ENCODE measurements around the gene HNRNPM.
"Not testable (repeated sequence)": the region's sequence is repeated elsewhere in the genome, so short reads cannot be mapped to it uniquely, and the experiment has no call there.

HNRNPM gene, protein sequence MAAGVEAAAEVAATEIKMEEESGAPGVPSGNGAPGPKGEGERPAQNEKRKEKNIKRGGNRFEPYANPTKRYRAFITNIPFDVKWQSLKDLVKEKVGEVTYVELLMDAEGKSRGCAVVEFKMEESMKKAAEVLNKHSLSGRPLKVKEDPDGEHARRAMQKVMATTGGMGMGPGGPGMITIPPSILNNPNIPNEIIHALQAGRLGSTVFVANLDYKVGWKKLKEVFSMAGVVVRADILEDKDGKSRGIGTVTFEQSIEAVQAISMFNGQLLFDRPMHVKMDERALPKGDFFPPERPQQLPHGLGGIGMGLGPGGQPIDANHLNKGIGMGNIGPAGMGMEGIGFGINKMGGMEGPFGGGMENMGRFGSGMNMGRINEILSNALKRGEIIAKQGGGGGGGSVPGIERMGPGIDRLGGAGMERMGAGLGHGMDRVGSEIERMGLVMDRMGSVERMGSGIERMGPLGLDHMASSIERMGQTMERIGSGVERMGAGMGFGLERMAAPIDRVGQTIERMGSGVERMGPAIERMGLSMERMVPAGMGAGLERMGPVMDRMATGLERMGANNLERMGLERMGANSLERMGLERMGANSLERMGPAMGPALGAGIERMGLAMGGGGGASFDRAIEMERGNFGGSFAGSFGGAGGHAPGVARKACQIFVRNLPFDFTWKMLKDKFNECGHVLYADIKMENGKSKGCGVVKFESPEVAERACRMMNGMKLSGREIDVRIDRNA

DNA sequence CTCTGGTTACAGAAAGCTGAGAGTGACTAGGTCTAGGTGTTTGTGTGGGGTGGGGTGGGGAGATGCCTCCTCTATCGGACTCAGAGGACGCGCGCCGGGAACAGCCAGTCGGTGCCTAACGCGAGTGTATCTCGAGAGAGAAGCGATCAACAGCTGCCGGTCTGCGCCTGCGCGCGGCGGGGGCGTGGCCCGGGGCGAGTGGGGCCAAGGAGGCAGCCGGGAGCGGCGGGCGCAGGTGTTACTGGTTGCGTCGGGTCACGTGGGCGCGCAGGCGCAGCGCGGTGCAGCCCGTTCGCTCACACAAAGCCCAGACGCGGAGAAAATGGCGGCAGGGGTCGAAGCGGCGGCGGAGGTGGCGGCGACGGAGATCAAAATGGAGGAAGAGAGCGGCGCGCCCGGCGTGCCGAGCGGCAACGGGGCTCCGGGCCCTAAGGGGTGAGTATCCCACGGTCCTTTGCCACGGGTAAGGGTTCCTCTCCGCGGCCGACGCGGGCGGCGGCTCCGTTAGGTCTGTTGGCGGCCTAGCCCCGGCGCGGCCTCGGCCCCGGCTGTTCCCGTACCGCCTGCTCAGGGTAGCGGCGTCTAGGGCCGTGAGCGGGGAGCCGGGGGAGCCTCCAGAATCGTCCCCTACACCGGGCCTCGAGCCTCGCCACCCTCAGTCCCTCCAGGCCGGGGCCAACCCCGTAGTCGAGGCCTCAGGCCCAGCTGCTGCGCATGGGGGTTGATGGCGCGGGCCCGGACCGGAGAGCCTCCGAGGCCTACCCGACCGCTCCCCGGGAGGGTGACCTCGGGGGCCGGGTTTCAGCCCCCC lies at the start of gene HNRNPM:
Gene HNRNPM (plus strand): TSS at position 299 of the 811 bp plus-strand sequence. CDS start 24 bp downstream, at position 323.
- peak; percentile 91 to 98 for DNase-seq

DNA sequence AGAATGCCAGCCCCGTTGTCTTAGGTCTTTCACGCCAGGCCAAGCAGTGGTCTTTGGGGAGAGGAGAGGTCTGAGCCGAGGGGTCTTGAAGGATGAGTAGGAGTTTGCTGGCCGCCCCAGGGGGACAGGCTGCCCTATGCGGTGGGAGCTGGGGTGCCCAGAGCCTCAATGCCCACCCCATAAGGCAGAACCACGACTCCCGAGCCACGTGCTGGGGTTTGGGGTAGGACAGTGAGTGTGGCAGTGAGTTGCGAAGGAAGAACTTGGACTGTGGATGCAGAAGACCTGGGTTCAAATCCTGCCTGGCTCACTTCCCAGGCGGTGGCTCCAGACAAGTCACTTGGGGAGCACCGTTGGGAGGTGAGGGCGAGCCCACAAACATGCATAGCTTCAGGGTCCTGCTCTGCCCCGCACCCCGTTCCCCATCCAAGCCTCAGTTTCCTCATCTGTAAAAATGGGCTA lies 49.1 kb upstream of the HNRNPM start:
- DNase-seq = no peak

DNA sequence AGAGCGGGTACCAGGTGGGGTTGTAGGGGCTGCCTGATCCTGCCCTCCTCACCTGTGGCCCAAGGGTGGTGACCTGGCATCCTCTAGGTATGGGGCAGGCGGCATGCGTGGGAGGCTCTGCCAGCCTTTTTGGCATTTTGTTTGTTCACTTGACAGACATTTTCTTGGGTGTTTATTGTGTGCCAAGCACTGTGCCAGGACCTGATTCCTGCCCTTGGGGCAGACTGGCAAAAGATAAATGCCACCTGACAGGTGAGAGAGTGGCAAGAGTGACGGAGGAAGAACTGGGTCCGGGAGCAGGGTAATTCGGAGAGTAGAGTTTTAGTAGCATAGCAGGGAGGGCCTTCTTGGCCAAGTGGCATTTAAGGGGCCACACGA lies 48.6 kb upstream of the HNRNPM start:
- no peak for DNase-seq

DNA sequence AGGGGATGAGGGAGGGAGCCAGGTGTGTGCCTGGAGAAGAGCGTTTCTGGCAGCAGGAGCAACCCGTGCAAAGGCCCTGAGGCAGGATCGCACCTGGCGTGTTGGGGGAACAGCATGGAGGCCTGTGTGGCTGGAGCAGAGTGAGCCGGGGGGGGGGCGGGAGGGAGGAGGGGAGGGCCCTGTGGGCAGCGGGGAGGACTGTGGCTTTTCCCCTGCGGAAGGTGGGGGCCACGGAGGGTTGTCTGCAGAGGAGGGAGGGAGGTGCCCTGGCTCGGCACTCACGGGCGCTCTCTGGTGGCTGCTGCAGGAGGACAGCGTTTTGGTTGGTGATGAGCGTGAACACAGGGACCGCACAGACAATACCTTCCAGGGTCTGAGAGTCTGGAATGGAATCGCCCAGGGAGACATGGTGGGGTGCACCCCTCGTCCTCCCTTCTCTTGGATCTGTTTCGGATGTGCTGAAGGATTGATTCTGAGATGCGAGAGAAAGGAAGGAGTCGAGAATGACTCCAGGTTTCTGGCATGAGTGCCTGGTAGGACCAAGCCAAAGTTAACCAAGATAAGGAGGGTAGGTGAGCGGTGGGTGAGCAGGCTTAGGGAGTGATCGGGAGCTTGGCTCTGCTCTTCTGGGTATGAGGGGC lies 48.1 kb upstream of the HNRNPM start:
- DNase-seq = peak; percentile 38 to 64

DNA sequence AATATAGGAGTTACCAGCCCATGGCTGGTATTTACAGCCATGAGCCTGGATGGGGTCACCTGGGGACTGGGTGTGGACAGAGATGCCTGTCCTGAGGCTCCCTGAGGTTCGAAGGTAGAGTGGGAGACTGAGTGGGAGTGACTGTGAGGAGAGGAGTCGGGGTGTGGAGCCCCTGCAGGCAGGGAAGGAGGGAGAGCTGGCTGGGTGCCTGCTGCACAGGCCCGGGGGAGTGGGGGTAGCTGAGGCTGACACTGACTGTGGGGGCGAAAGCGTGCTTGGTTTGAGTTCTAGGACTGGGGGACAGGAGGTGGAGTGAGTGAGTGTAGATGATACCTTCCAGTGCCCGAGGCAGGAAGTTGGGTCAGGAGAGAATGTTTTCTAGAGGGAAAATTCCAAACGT lies 47.5 kb upstream of the HNRNPM start:
- no peak for DNase-seq

DNA sequence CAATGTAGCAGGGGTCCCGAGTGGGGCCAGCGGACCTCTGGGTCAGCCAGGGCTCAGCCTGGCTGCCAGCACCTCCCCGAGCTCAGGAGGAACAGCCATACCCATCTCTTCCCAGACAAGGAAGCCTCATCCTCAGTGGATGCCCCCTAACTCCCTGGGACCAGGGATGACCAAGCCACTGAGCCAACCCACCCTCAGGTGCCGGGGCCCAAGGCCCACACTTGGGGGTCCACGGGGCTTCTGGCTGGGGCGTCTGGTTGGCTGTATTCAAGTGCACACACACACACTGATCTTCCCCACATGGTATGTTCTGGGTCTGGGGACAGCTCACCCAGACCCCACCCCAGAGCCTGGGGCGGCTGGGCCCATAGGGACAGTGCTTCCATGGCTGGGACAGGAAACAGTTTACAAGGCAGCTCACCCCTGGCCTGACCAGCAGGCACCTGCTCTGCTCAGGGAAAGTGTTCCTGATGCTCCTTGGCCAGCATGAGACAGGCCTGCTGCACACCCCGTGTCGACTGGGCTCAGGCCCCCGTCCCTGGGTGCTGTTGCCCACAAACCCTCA lies 46.9 kb upstream of the HNRNPM start:
- DNase-seq = no peak

DNA sequence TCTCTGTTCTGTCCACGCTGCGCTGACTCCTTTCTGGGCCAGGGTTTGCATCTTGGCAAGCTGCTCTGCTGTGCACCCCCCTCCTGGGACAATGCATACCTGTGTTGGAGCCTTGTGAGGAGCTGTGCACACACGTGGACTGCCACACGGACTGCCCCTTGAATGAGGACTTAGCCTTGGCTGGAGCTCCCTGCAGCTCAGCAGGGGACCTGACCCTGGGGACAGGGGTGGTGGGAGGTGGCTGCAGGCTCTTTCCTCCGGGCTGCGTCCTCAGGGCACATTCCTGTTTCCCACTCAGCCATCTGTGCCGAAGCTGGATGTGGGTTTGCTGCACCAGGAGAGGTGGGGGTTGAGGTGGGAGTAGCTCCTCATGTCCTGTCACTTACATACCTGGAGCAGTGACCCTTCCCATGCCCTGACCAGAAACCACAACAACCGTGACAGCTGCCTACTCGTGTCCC lies 46.4 kb upstream of the HNRNPM start:
- no peak for DNase-seq

DNA sequence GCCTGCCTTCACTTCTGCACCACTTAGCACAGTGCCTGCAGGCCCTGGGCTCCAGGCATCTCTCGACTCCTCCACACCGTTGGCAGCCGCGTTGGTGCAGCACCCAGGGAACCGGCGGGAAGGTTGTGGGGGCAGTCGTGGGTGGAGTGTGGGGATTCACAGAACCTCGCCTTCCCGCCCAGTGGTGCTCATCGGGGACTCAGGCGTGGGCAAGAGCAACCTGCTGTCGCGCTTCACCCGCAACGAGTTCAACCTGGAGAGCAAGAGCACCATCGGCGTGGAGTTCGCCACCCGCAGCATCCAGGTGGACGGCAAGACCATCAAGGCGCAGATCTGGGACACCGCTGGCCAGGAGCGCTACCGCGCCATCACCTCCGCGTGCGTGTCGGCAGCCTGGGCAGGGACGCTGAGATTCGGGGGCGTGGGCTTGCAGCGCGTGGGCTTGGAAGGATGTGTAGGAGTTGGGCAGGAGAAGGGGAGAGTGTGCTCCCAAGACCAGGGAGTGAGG lies 45.0 kb upstream of the HNRNPM start:
- no peak for DNase-seq

DNA sequence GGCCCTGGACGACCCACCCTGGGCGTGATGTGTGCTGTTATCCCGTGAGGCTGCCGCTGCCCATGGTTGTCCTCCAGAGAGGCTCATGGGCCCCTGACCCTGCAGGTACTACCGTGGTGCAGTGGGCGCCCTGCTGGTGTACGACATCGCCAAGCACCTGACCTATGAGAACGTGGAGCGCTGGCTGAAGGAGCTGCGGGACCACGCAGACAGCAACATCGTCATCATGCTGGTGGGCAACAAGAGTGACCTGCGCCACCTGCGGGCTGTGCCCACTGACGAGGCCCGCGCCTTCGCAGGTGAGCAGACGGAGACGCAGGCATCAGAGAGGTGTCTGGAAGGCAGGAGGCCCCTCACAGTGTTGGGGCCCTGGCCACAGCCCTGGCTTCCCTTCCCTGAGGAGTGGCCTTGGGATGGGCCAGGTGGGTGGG lies 42.8 kb upstream of the HNRNPM start:
- DNase-seq = no peak

DNA sequence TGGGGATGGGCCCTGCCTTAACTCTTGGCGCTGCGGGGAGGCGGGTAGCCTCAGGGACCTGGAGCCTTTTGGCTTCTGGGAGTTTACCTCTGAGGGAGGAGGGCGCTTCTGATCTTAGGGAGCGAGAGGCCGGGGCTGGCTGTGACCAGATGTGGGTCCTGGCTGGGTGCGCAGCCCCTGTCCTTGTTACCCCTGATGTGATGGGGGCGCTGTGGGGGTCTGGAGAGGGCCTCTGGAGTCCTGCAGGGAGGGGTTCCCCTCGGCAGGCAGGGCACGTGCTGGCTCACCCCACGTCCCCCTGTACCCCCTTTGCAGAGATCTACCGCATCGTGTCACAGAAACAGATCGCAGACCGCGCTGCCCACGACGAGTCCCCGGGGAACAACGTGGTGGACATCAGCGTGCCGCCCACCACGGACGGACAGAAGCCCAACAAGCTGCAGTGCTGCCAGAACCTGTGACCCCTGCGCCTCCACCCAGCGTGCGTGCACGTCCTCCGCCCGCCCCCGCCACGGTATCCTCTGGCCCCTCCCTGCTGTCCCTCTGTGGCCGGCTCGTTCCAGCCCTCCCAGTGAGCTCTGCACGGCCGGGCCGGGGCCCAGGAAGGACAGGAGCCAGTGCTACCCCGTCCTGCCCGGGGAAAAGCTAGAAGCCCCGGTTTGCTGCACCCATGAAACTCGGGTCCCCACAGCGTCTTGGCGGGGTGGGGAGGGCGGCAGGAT lies 41.5 kb upstream of the HNRNPM start:
- DNase-seq = no peak

DNA sequence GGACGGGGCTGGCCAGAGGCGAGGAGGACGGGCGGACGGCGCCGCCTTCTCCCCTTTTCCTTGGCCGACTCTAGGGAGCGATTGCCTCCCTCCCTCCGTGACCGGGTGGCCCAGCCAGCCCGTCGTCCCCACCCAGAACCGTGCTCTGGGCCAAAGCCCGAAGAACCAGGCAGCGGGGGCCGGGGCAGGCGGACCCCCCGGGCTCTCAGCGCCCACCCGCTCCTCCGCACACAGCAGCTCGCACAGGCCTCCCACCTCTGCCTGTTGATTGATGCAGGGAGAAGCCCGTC lies 41.0 kb upstream of the HNRNPM start:
- DNase-seq = no peak

DNA sequence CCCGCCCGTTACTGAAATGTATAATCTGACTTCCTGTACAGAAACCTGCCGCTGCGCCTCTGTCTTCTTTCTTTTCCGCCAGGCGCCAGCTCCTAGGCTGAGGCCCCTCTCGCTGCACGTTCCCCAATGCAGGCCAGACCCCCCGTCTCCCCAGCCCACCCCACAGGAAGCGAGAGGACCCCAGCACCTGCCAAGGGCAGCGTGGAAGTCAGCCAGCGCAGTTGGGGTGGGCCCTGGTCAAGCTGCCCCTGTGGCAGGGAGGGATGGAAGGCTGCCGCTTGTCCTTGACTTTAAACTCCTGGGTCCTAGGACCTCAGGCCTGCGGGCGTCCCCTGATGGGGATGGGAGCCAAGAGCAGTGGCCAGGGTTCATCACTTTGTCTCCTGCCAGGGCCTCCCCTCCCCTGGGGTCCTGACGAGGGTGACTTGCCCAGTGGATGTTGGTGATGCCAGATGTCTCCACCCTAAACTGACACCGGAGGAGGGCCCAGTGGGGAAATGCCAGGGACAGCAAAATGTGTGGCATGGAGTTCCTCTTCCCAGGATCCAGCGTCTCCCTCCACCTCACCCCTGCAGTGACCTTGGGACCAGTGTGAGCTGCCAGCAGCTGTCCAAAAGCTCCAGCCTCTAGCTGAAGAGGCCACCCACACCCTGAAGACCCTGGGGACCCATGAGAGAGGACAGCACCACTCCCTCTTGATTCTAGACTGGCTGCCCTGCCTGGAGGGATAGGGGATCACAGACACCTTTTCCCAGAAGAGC lies 40.2 kb upstream of the HNRNPM start:
- DNase-seq = no peak

DNA sequence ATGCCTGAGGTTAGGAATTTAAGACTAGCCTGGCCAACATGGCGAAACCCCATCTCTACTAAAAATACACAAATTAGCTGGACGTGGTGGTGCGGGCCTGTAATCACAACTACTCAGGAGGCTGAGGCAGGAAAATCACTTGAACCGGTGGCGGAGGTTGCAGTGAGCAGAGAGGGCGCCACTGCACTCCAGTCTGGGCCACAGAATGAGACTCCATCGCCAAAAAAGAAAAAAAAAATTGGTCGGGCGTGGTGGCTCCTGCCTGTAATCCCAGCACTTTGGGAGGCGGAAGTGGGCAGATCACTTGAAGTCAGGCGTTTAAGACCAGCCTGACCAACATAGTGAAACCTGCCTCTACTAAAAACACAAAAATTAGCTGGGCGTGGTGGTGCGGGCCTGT lies 34.1 kb upstream of the HNRNPM start:
- DNase-seq = not testable (repeated sequence)

DNA sequence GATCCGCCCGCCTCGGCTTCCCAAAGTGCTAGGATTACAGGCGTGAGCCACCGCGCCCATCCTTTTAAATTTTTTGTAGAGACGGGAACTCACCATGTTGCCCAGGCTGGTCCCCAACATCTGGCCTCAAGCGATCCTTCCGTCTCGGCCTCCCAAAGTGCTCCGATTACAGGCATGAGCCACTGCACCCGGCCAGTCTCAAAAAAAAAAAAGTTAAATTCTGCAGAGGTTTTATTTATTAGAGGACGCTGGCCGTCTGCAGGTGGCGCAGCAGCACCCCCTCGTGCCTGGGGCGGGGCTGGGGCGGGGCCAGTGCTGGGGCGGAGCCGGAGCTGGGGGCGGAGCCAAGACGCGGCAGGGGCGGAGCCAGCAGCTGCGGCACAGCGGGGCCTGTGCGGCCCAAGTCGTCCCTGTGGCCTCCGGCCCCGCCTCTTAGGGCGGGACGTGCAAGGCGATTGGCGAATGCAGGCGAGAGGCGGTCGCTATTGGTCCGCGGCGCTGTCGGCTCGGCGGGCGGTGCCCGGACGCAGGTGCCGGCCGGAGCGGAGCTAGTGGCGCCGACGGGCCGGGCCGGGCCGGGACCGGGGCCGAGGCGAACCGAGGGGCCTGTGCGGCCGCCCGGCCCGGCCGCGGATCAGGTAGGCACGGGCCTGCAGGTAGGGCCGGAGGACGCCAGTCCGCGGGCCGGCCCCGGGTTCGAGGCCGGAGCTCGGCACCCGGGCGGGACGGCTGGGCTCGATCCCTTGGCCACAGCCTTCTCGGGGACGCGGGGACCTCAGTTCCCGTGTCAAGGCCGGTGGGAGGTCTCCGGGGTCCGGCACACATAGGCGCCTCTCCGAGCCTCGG lies 31.8 kb upstream of the HNRNPM start, which contains the start of gene MARCHF2:
Gene MARCHF2 (plus strand): TSS at position 523 of the 846 bp plus-strand sequence. CDS start 8,536 bp downstream, outside the sequence.
- peak; percentile 94 to 95 for DNase-seq

DNA sequence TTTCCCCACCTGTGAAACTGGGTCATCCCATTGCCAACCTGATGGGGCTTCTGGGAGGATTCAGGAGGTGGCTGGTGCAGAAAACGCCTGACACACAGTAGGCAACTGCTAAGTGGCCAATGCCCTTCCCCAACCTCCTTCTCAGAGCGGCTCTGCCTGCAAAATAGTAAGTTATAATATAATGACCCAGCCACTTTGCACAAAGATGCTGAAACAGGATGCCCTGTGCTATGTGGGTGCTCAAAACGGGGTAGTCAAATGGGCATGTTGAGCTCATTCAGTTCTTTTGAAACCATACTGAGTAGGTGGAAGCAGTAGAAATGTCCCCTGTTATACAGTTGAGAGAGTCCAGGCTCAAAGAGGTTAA lies 31.2 kb upstream of the HNRNPM start:
- DNase-seq = no peak

DNA sequence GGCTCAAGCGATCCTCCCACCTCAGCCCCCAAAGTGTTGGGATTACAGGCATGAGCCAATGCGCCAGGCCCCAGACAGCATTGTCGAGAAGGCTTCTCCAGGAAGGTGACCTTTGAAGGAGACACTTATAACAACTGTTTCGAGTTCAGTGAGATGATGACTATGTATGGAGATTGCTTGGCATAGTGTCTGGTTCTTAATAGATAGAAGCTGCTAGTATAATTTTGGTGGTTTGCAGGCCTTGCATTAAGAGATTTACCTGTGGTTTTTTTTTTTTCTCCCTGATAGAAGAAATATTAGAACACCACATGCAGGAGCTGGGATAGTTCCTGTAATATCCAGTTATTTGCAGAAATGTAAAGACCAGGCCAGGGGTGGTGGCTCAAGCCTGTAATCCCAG lies 28.0 kb upstream of the HNRNPM start:
- DNase-seq = no peak

DNA sequence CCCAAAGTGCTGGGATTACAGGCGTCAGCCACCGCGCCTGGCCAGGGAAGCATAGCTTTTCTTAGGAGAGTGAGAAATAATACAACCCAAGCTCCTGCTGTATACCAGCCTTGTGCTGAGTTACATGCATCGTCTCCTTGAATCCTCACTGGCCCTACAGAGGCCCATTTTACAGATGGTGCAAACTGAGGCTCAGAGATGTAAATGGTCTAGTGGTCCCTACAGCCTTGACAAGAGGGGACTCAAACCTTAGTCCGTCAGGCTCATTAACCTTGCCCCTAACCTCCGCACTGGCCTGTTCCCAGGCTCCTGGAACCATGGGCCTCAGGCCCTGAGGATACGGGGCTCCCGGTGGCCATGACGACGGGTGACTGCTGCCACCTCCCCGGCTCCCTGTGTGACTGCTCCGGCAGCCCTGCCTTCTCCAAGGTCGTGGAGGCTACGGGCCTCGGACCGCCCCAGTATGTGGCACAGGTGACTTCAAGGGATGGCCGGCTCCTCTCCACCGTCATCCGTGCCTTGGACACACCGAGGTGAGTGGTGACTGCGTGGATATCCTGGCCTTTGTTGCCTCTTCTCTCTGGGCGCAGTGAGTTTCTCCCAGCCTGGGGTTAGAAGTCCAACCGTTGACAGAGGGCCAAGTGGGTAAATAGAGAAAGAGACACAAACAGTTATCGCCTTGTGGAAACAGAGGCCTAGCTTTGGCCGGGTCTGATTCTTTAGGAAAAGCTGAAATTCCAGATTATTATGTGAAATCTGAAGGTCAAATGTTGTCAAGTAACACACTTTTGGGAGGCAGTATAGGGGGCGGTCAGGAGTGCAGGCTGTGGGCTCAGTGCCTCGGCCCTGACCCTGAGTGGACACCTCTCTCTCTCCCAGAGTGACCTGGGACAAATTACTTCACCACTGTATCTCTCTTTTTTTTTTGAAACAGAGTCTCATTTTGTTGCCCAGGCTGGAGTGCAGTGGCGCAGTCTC lies 23.0 kb upstream of the HNRNPM start:
- DNase-seq = no peak

DNA sequence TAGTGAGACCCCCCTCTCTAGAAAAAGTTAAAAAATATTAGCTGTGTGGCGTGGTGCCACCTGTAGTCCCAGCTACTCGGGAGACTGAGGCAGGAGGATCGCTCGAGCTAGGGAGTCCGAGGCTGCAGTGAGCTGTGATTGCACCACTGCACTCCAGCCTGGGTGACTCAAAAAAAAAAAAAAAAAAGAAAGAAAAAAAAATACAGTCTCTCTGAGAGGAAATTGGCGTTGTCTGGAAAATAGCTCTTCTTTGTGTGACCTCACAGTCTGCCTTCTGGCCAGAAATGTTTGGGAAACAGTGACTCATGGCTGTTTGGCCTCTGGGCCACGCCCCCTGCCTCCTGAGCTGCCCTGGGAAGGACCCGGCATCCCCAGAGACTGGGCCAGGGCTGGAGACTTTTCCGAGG lies 21.0 kb upstream of the HNRNPM start:
- peak in 1 of 2 donors; percentile 11 for DNase-seq
